ENCODE measurements around the gene PLXNC1.
A peak's percentile ranks its signal among the peaks of the same experiment; 100 is the strongest.

Gene PLXNC1

DNA sequence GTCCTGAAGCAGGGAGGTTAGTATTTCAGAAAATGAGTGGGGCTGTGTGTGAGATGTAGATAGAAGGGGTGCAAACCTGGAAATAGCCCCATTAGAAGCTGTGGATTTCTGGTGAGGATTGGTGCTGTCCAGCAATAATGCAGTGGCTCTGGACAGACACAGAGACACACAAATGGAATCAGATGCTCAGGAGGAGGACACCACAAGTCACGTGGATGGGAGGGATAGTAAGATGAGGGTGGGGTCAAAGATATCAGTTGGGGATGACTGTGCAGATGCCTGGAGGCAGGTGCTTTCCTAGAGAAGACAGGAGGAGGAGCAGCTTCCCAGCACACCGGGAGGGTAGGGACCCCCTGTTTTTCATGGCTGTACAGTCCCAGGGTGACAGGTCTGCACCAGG lies 136.5 kb downstream of the PLXNC1 start:
- DNase-seq (ENCODE audit: low read depth in 1 of 2, low spot score in 1 of 2): no peak
- Histone ChIP-seq H3K27ac (replicated peaks) (no peak overlapping the region), H3K27me3 (ENCODE audit: insufficient read depth, poor library complexity, severe bottlenecking) (no peaks in the 10 kb centered on the region), H3K4me3 (replicated peaks; ENCODE audit: insufficient read depth, low read length) (no peak overlapping the region)
- TF ChIP-seq, protein P1, sequence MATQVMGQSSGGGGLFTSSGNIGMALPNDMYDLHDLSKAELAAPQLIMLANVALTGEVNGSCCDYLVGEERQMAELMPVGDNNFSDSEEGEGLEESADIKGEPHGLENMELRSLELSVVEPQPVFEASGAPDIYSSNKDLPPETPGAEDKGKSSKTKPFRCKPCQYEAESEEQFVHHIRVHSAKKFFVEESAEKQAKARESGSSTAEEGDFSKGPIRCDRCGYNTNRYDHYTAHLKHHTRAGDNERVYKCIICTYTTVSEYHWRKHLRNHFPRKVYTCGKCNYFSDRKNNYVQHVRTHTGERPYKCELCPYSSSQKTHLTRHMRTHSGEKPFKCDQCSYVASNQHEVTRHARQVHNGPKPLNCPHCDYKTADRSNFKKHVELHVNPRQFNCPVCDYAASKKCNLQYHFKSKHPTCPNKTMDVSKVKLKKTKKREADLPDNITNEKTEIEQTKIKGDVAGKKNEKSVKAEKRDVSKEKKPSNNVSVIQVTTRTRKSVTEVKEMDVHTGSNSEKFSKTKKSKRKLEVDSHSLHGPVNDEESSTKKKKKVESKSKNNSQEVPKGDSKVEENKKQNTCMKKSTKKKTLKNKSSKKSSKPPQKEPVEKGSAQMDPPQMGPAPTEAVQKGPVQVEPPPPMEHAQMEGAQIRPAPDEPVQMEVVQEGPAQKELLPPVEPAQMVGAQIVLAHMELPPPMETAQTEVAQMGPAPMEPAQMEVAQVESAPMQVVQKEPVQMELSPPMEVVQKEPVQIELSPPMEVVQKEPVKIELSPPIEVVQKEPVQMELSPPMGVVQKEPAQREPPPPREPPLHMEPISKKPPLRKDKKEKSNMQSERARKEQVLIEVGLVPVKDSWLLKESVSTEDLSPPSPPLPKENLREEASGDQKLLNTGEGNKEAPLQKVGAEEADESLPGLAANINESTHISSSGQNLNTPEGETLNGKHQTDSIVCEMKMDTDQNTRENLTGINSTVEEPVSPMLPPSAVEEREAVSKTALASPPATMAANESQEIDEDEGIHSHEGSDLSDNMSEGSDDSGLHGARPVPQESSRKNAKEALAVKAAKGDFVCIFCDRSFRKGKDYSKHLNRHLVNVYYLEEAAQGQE (IDR thresholded peaks at IDR 0.05; ENCODE audit: insufficient replicate concordance, low read depth): peak; percentile 50
- no peak for TF ChIP-seq GABPA (IDR thresholded peaks at IDR 0.05; ENCODE audit: low read depth)

DNA sequence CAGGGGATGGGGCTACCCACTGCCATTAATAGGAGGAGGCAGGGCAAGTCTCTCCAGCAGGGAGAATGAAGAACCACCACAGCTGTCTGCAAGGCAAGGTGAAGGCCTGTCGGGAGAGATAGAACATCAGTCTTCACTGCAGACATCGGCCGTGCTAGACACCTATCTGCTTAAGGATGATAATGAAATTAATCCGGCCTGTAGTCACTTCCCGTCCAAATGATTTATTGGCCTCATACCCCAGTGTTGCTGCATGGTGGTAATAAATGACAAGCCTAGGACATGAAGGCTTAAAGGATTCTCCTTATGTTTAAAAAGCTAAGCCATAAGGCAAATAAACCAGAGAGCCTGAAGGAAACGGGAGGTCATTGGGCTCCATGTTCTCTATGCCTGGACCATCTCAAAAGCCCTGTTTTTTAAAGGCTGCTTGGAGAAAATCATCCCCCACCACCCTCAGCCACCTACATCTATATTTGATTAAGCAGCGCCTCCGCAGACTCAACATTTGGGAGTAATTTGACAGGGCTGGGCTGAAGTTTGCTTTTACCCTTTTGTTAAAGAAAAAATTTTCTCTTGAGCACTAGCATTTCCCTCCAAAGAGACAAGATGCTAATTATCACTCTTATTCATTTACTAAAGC lies 137.7 kb downstream of the PLXNC1 start:
- Histone ChIP-seq H3K27me3 (ENCODE audit: insufficient read depth, poor library complexity, severe bottlenecking) (no peaks in the 10 kb centered on the region), H3K27ac (replicated peaks) (no peak overlapping the region), H3K4me3 (replicated peaks; ENCODE audit: insufficient read depth, low read length) (no peak overlapping the region)
- DNase-seq (ENCODE audit: low read depth in 1 of 2, low spot score in 1 of 2): no peak
- TF ChIP-seq GABPA (IDR thresholded peaks at IDR 0.05; ENCODE audit: low read depth) (no peak), POLR2AphosphoS5 (IDR thresholded peaks at IDR 0.05; ENCODE audit: low read depth) (no peak), SPI1 (IDR thresholded peaks at IDR 0.05; ENCODE audit: borderline replicate concordance, low read depth) (no peak)
- TF ChIP-seq, protein P1 (IDR thresholded peaks at IDR 0.05; ENCODE audit: insufficient replicate concordance, low read depth): no peak
- TF ChIP-seq, protein P2, sequence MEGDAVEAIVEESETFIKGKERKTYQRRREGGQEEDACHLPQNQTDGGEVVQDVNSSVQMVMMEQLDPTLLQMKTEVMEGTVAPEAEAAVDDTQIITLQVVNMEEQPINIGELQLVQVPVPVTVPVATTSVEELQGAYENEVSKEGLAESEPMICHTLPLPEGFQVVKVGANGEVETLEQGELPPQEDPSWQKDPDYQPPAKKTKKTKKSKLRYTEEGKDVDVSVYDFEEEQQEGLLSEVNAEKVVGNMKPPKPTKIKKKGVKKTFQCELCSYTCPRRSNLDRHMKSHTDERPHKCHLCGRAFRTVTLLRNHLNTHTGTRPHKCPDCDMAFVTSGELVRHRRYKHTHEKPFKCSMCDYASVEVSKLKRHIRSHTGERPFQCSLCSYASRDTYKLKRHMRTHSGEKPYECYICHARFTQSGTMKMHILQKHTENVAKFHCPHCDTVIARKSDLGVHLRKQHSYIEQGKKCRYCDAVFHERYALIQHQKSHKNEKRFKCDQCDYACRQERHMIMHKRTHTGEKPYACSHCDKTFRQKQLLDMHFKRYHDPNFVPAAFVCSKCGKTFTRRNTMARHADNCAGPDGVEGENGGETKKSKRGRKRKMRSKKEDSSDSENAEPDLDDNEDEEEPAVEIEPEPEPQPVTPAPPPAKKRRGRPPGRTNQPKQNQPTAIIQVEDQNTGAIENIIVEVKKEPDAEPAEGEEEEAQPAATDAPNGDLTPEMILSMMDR (IDR thresholded peaks at IDR 0.05; ENCODE audit: insufficient read depth, low read length): no peak

DNA sequence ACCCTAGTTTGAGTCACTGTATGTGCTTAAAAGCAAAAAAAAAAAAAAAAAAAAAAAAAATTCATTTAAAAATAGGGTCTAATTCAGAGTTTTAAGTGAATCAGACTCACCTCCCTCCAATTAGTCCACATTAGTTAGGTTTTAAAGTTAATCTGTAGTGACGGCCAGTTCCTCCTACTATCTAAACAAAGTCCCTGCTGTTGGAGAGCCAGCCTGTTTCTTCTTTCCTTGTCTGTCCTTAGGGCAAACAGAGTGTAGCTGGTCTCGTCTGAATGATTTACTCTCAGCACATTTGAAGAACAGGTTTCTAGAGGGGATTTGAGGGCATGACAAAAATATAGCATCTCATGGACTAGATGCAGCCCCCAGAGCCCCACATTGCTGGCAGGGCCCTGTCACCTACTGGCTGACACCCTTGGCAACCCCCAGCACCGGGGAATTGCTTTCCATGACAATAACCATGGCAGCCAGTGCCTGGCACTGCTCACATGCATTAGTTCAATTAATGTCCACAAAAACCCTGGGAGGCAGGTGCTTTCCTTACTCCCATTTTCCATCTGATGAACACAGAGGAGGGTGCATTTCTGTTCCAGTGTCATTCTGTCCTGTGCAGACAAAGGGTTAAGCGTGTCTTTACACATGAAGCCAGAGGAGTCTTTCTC lies 138.3 kb downstream of the PLXNC1 start:
- Histone ChIP-seq H3K27ac (replicated peaks) (no peak overlapping the region), H3K27me3 (ENCODE audit: insufficient read depth, poor library complexity, severe bottlenecking) (no peaks in the 10 kb centered on the region), H3K4me3 (replicated peaks; ENCODE audit: insufficient read depth, low read length) (no peak overlapping the region)
- TF ChIP-seq SPI1 (IDR thresholded peaks at IDR 0.05; ENCODE audit: borderline replicate concordance, low read depth): no peak
- TF ChIP-seq, protein P2 (IDR thresholded peaks at IDR 0.05; ENCODE audit: insufficient read depth, low read length): no peak
- no peak for TF ChIP-seq GABPA (IDR thresholded peaks at IDR 0.05; ENCODE audit: low read depth)
- TF ChIP-seq POLR2AphosphoS5 (IDR thresholded peaks at IDR 0.05; ENCODE audit: low read depth): no peak
- TF ChIP-seq, protein P1 (IDR thresholded peaks at IDR 0.05; ENCODE audit: insufficient replicate concordance, low read depth): no peak
- DNase-seq (ENCODE audit: low read depth in 1 of 2, low spot score in 1 of 2): no peak

All from HL-60 (cell line).